Thyroid gland (tissue), 4 donors: ENCODE measurements around the gene SART1.

Source experiments
- CTCF ChIP-seq, 6 experiments: fragments of 200-600 bp in 3 of 6; fragments of 450-650 bp in 3 of 6; sonication (generic) in 3 of 6; IDR thresholded peaks; one replicate each; pipeline ENCODE4 v1.5.1; 2016 to 2019; ENCODE audit warnings: antibody characterized with exemption in 6 of 6, mild to moderate bottlenecking in 2 of 6, inconsistent platforms in 1 of 6, moderate library complexity in 1 of 6
- POLR2A ChIP-seq, 2 donors: fragments of 450-650 bp; IDR thresholded peaks; one replicate each; pipeline ENCODE4 v1.6.1; 2017; ENCODE audit warnings: antibody characterized with exemption in 2 of 2, mild to moderate bottlenecking in 2 of 2, moderate library complexity in 1 of 2

- TF ChIP-seq CTCF (IDR thresholded peaks at IDR 0.05) (no peak), POLR2A (IDR thresholded peaks at IDR 0.05) (no peak)
These were observed 2.6 kb upstream of the SART1 start for GRCh38 chr11:65958774-65959420.
